ENCODE data around the gene TDRD10. TPM values are rescaled to one million over a fixed set of nuclear protein-coding genes. Genes with fewer than 3 reads are reported as not detected.

TDRD10 gene
- total and polyA plus RNA-seq, 2 experiments from 2014 or later: 0.29 TPM; not detected in 1

DNA sequence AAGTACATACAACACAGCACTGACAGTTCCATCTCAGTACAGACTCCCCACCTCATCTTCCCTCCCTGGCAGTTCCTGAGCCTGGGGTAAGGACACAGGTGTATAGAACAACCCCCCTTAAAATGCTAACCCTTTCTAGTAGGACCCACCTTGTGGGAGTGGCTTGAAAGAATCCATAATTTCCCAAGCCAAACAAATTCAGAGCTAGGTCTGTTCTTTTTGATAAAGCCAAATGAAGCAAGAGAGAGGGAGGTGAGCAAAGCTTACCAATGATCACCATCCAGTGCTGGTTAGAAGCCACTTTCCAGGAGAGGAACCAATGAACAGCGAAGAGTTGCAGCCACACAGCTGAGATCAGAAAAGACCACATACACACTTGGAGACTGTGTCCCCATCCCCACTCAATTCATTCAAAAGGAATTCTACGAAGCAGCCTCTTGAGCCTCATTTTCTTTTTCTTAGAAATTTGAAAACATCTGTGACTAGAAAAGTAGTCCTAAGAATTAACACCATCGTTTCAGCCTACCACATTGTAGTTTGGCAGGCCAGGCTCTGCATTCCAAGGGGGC is 47.3 kb downstream of the TDRD10 start:
- TF ChIP-seq, protein P1, sequence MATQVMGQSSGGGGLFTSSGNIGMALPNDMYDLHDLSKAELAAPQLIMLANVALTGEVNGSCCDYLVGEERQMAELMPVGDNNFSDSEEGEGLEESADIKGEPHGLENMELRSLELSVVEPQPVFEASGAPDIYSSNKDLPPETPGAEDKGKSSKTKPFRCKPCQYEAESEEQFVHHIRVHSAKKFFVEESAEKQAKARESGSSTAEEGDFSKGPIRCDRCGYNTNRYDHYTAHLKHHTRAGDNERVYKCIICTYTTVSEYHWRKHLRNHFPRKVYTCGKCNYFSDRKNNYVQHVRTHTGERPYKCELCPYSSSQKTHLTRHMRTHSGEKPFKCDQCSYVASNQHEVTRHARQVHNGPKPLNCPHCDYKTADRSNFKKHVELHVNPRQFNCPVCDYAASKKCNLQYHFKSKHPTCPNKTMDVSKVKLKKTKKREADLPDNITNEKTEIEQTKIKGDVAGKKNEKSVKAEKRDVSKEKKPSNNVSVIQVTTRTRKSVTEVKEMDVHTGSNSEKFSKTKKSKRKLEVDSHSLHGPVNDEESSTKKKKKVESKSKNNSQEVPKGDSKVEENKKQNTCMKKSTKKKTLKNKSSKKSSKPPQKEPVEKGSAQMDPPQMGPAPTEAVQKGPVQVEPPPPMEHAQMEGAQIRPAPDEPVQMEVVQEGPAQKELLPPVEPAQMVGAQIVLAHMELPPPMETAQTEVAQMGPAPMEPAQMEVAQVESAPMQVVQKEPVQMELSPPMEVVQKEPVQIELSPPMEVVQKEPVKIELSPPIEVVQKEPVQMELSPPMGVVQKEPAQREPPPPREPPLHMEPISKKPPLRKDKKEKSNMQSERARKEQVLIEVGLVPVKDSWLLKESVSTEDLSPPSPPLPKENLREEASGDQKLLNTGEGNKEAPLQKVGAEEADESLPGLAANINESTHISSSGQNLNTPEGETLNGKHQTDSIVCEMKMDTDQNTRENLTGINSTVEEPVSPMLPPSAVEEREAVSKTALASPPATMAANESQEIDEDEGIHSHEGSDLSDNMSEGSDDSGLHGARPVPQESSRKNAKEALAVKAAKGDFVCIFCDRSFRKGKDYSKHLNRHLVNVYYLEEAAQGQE (IDR thresholded peaks at IDR 0.05; ENCODE audit: unreplicated experiment): no peak
- no peak for TF ChIP-seq EZH2phosphoT487 (IDR thresholded peaks at IDR 0.05; ENCODE audit: unreplicated experiment)
- TF ChIP-seq, protein P2, sequence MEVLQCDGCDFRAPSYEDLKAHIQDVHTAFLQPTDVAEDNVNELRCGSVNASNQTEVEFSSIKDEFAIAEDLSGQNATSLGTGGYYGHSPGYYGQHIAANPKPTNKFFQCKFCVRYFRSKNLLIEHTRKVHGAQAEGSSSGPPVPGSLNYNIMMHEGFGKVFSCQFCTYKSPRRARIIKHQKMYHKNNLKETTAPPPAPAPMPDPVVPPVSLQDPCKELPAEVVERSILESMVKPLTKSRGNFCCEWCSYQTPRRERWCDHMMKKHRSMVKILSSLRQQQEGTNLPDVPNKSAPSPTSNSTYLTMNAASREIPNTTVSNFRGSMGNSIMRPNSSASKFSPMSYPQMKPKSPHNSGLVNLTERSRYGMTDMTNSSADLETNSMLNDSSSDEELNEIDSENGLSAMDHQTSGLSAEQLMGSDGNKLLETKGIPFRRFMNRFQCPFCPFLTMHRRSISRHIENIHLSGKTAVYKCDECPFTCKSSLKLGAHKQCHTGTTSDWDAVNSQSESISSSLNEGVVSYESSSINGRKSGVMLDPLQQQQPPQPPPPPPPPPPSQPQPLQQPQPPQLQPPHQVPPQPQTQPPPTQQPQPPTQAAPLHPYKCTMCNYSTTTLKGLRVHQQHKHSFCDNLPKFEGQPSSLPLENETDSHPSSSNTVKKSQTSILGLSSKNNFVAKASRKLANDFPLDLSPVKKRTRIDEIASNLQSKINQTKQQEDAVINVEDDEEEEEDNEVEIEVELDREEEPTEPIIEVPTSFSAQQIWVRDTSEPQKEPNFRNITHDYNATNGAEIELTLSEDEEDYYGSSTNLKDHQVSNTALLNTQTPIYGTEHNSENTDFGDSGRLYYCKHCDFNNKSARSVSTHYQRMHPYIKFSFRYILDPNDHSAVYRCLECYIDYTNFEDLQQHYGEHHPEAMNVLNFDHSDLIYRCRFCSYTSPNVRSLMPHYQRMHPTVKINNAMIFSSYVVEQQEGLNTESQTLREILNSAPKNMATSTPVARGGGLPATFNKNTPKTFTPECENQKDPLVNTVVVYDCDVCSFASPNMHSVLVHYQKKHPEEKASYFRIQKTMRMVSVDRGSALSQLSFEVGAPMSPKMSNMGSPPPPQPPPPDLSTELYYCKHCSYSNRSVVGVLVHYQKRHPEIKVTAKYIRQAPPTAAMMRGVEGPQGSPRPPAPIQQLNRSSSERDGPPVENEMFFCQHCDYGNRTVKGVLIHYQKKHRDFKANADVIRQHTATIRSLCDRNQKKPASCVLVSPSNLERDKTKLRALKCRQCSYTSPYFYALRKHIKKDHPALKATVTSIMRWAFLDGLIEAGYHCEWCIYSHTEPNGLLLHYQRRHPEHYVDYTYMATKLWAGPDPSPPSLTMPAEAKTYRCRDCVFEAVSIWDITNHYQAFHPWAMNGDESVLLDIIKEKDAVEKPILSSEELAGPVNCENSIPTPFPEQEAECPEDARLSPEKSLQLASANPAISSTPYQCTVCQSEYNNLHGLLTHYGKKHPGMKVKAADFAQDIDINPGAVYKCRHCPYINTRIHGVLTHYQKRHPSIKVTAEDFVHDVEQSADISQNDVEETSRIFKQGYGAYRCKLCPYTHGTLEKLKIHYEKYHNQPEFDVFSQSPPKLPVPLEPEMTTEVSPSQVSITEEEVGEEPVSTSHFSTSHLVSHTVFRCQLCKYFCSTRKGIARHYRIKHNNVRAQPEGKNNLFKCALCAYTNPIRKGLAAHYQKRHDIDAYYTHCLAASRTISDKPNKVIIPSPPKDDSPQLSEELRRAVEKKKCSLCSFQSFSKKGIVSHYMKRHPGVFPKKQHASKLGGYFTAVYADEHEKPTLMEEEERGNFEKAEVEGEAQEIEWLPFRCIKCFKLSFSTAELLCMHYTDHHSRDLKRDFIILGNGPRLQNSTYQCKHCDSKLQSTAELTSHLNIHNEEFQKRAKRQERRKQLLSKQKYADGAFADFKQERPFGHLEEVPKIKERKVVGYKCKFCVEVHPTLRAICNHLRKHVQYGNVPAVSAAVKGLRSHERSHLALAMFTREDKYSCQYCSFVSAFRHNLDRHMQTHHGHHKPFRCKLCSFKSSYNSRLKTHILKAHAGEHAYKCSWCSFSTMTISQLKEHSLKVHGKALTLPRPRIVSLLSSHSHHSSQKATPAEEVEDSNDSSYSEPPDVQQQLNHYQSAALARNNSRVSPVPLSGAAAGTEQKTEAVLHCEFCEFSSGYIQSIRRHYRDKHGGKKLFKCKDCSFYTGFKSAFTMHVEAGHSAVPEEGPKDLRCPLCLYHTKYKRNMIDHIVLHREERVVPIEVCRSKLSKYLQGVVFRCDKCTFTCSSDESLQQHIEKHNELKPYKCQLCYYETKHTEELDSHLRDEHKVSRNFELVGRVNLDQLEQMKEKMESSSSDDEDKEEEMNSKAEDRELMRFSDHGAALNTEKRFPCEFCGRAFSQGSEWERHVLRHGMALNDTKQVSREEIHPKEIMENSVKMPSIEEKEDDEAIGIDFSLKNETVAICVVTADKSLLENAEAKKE (CRISPR knock-in tag; IDR thresholded peaks at IDR 0.05): no peak
- no peak for TF ChIP-seq ZNF114 (CRISPR knock-in tag; IDR thresholded peaks at IDR 0.05)
- no peak for TF ChIP-seq ZNF331 (CRISPR knock-in tag; IDR thresholded peaks at IDR 0.05; ENCODE audit: low read depth)
- TF ChIP-seq CREB1 (CRISPR knock-in tag; IDR thresholded peaks at IDR 0.05; ENCODE audit: low read depth): no peak
- no peak for TF ChIP-seq JUNB (IDR thresholded peaks at IDR 0.05; ENCODE audit: unreplicated experiment)
- TF ChIP-seq, protein P3, sequence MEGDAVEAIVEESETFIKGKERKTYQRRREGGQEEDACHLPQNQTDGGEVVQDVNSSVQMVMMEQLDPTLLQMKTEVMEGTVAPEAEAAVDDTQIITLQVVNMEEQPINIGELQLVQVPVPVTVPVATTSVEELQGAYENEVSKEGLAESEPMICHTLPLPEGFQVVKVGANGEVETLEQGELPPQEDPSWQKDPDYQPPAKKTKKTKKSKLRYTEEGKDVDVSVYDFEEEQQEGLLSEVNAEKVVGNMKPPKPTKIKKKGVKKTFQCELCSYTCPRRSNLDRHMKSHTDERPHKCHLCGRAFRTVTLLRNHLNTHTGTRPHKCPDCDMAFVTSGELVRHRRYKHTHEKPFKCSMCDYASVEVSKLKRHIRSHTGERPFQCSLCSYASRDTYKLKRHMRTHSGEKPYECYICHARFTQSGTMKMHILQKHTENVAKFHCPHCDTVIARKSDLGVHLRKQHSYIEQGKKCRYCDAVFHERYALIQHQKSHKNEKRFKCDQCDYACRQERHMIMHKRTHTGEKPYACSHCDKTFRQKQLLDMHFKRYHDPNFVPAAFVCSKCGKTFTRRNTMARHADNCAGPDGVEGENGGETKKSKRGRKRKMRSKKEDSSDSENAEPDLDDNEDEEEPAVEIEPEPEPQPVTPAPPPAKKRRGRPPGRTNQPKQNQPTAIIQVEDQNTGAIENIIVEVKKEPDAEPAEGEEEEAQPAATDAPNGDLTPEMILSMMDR (conservative IDR thresholded peaks at IDR 0.05; ENCODE audit: low read depth in 2 of 2): no peak
- TF ChIP-seq, protein P4, sequence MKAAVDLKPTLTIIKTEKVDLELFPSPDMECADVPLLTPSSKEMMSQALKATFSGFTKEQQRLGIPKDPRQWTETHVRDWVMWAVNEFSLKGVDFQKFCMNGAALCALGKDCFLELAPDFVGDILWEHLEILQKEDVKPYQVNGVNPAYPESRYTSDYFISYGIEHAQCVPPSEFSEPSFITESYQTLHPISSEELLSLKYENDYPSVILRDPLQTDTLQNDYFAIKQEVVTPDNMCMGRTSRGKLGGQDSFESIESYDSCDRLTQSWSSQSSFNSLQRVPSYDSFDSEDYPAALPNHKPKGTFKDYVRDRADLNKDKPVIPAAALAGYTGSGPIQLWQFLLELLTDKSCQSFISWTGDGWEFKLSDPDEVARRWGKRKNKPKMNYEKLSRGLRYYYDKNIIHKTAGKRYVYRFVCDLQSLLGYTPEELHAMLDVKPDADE (IDR thresholded peaks at IDR 0.05): no peak
- no peak for TF ChIP-seq STAT1 (IDR thresholded peaks at IDR 0.05; ENCODE audit: unreplicated experiment)
- TF ChIP-seq EZH2 (IDR thresholded peaks at IDR 0.05; ENCODE audit: low read depth, unreplicated experiment): no peak
- no peak for TF ChIP-seq NANOG (IDR thresholded peaks at IDR 0.05; ENCODE audit: borderline replicate concordance)
- no peak for TF ChIP-seq POLR2AphosphoS5 (IDR thresholded peaks at IDR 0.05; ENCODE audit: low read depth)
- H3K27ac ChIP-seq (ENCODE audit: low read depth): no peak overlapping the region
- no peak overlapping the region for H3K4me3 Mint-ChIP-seq
- 0 out of 2 replicates have a peak, but pooled peaks cover 11% of the 10 kb centered on the region for H3F3A ChIP-seq (replicated peaks; ENCODE audit: low read depth)
- H3K36me3 ChIP-seq (ENCODE audit: insufficient read depth): peaks cover 41% of the 10 kb centered on the region
- H3K9me2 ChIP-seq (ENCODE audit: insufficient read depth): no peaks in the 10 kb centered on the region
- ATAC-seq (no peak), DNase-seq (ENCODE audit: low spot score) (no peak)
- no peaks in the 10 kb centered on the region for H3K27me3 ChIP-seq (ENCODE audit: insufficient read depth)
- no peak overlapping the region for H2AFZ ChIP-seq
- H3K9me3 Mint-ChIP-seq: no peaks in the 10 kb centered on the region
- no peak overlapping the region for H3K4me2 ChIP-seq
- H3K27ac Mint-ChIP-seq: no peak overlapping the region
- peaks cover 26% of the 10 kb centered on the region for H4K20me1 ChIP-seq (replicated peaks; ENCODE audit: insufficient read depth)
- peaks cover 3% of the 10 kb centered on the region; the same call in 2 of the 3 replicates for H3K4me1 Mint-ChIP-seq
- peaks cover 53% of the 10 kb centered on the region for H3K36me3 Mint-ChIP-seq (ENCODE audit: low read depth)
- no peaks in the 10 kb centered on the region for H3K4me1 ChIP-seq (ENCODE audit: insufficient read depth)
- no peaks in the 10 kb centered on the region for H3K27me3 Mint-ChIP-seq (ENCODE audit: insufficient read depth, low read depth, poor library complexity)
- peaks cover 3% of the 10 kb centered on the region for H3K79me2 ChIP-seq (replicated peaks; ENCODE audit: insufficient read depth)
- no peak overlapping the region for H3K4me3 ChIP-seq

Measured in GM23338 (cell line).